GM20431 (cell line): ENCODE measurements around the gene NTM.

Experiments used
- in situ Hi-C: fragments of 300-500 bp; cut with MseI, MboI; formaldehyde crosslinking; loops from one replicate; pipeline ENCODE4 v1.15.0; 2020; ENCODE audit warnings: low sequenced_read_pairs; ENCODE audit not compliant: unreplicated experiment

The NTM gene

GRCh38 chr11:131945706-131946105, 575.3 kb downstream of the NTM start:
- in situ Hi-C loops, result no loop called here

DNA sequence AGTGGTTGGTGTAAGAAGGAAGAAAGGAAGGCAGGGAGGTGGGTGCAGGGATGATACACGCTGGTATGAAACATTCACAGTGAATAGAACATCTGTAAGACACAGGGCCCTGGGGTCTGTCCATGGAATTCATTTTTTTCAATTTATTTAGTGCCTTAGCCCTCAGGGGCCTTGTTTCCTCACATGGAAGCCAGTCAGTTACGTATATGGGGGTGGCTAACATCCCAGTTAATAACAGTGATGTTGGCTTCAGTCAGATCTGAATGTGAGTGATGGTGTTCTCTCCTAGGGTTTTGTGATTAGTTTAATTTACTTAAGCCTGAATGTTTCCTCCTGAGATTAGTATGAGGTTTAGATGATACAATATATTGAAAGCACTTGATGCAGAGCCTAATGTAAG, 577.1 kb downstream of the NTM start:
- in situ Hi-C loops, result no loop called here

DNA sequence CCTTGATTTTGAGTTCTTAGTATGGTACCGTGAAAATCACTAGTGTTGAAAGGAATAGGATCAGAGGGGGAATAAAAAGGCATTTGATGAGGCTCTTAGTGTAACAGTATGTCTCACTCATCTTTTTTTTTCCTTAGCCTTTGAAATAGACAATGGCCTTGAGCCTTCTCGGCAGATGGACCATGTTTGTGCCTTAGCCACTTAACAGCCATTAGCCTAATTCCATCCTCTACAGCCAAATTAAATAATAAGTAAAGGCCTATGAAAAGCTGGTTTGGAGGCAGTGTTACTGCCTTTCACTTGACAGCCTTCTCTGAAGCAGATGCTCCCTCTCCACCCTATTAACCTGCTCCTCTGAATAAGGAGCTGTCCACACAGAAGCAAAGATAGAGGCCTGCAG, 580.7 kb downstream of the NTM start:
- in situ Hi-C loops, result no loop called here

GRCh38 chr11:131954146-131954545, 583.7 kb downstream of the NTM start:
- in situ Hi-C loops, result no loop called here

- in situ Hi-C loops, result no loop called here
These were observed 585.5 kb downstream of the NTM start for GRCh38 chr11:131955904-131956303.

- in situ Hi-C loops, result no loop called here
These were observed 586.8 kb downstream of the NTM start for GRCh38 chr11:131957201-131957600.

DNA sequence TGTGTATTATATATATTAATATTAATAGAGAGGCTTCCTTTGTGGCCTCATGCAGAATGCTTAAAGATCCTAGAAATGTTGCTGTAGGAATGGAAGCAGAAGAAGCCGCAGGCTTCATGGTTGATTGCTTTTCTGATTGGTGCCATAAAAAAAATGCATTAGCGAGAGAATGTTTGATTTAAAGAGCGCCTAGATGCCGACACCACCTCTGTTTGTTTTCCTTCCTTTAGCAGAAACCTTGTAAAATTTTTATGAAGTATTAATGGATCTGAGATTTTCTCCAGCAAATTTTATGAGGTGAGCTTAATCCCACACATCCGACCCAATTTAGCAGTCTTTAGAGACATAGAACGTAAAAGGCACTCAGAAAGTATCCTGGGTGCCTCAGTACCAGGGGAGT, 587.5 kb downstream of the NTM start:
- in situ Hi-C loops, result no loop called here

- in situ Hi-C loops, result no loop called here
These were observed 592.4 kb downstream of the NTM start for GRCh38 chr11:131962818-131963217.

GRCh38 chr11:131964698-131965483, 594.5 kb downstream of the NTM start:
- in situ Hi-C loops, result no loop called here

DNA sequence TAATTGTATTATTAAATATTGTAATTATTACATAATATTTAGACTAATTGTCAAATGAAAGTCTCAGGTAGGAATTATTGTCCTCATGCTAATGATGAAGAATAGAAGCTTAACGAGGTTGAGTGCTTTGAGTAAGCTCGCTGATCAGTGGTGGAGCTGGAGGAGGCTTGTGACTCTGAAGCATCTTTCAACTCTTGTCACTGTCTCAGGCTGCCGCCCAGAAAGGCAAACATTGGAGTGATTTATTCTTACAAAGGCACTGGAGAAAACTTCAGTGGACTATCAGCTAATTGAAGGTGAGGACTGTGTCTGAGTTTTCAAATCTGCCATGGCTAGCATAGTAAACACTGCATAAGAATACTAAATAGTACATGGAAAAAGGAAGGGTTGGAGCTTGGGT, 595.1 kb downstream of the NTM start:
- in situ Hi-C loops, result no loop called here

- in situ Hi-C loops, result no loop called here
These were observed 596.3 kb downstream of the NTM start for GRCh38 chr11:131966667-131967066.

GRCh38 chr11:131969261-131969660, 598.8 kb downstream of the NTM start:
- in situ Hi-C loops, result no loop called here

GRCh38 chr11:131973061-131973460, 602.6 kb downstream of the NTM start:
- in situ Hi-C loops, result no loop called here

DNA sequence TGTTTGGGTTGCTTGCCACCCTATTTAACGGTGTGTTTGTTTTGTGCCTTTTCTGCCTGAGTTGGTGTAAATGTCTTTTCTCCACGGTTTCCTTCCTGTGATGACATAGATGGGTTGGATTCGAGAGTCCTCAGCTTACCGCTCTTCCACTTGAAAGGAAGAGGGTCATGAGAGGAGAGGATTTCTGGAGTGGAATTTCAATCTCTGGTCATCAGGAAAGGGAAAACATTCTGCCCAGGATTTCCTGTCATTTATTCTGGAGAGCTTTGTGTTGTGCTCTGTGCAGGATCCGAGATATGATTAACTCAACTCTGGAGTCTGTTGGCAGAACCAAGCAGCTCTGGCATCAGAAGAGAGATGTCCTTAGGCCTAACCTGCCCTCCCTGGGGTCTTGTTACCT, 605.2 kb downstream of the NTM start:
- in situ Hi-C loops, result no loop called here

DNA sequence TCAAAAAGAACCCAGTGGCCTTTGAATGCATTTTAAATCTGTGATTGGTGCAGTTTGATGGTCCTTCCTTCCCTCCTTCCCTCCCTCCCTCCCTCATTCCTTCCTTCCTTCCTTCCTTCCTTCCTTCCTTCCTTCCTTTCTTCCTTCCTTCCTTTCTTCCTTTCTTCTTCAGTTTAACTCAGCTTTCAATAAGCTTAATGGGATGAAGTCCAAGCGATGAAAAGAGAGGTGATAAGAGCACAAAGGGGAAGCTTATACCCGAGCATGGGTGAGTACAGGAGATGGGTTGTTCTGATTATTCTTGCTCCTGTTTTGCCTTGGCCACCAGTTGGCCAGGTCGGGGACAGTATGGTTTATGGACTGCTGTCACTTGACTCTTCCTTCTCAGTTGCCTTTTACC, 605.6 kb downstream of the NTM start:
- in situ Hi-C loops, result no loop called here

DNA sequence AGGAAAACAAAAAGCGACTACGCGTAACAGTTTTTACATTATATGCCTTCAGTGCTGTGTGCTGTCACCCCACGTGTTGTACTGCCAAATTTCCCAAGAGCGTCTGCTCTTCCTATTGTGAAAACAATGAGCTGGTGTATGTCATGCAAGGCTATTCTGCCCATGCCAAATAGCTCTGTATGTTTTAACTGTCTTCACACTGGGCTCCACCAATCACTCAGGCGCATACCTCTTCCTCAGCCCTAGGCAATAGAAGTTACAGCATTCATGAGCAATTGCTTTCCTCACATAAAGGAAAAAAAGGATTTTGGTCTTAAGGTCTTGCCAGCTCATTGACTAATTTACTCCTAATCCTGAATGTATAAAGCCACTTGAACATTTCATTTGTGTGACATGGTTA, 606.8 kb downstream of the NTM start:
- in situ Hi-C loops, result no loop called here

GRCh38 chr11:131977854-131978253, 607.4 kb downstream of the NTM start:
- in situ Hi-C loops, result no loop called here

DNA sequence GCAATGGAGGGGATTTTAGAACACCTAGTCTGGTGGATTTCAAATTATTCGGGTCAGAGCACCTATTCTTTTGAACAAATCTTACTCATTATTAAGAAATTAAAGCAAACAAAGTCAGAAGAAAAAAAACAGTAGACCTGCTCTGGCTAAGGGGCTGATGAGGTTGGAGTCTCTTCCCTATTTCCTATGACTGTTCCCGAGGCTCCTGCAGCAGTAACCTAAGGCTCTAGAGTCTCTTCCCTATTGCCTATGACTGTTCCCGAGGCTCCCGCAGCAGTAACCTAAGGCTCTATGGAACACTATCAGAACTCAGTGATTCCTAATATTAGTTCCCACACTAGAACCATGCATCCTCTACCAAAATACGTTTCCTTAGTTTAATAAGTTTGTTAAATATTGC, 607.9 kb downstream of the NTM start:
- in situ Hi-C loops, result no loop called here

GRCh38 chr11:131979364-131979763, 608.9 kb downstream of the NTM start:
- in situ Hi-C loops, result no loop called here

DNA sequence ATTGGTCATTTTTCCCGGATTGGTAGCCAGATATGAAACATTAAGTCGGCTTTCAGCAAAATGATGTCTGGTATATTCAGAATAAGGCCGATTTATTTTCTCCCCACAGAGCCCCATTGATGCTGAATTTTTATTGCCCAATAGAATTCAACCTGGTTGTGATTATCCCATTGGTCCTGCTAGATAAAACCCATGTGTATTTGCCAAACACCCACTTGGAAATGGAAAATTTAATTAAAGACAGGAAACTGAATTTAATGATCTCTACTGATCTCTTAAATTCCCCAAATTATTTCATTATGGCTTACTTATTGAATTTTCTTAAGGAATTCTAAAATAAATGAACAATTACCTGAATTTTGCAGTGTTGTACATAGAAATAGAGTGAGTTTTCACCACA, 609.8 kb downstream of the NTM start:
- in situ Hi-C loops, result no loop called here

GRCh38 chr11:131980888-131981668, 610.7 kb downstream of the NTM start:
- in situ Hi-C loops, result no loop called here

DNA sequence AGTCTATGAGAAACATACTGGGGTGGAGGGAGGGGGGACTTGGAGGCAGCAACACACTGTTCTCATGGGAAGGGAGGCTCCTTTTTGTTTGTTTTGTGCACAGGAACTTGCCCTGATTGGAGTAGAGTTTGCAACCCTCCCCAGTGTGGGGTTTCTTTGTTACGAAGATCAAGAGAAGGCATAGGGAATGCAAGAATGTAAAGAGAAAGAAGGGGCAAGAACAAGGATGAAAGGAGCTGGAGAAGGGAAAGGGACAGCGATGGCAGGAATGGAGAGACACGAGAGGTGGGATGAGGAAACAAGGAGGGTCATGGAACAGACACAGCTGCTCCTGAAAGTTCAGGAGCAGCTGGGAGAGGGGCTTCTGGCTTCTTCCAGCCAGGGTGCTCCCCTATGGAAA, 611.7 kb downstream of the NTM start:
- in situ Hi-C loops, result no loop called here
